GM23338 (cell line): ENCODE data around the gene ITPRIPL1.

Experiments
- CTCF ChIP-seq, 2 experiments: fragments of 200-600 bp in 1 of 2; sonication (generic) in 1 of 2; conservative IDR thresholded peaks; 2 replicates each; pipeline versions ENCODE4 v1.5.1 to v1.6.1; 2016 to 2017; ENCODE audit warnings: antibody characterized with exemption in 2 of 2, low read depth in 2 of 2, mild to moderate bottlenecking in 2 of 2, moderate library complexity in 1 of 2
- EZH2 ChIP-seq: fragments of 200-600 bp; sonication (generic); IDR thresholded peaks from one replicate; pipeline ENCODE4 v1.8.0; 2017; ENCODE audit warnings: antibody characterized with exemption, mild to moderate bottlenecking, low read depth; ENCODE audit not compliant: unreplicated experiment
- EZH2phosphoT487 ChIP-seq: fragments of 200-600 bp; sonication (generic); IDR thresholded peaks from one replicate; pipeline ENCODE4 v1.8.1; 2018; ENCODE audit warnings: antibody characterized with exemption; ENCODE audit not compliant: unreplicated experiment
- NANOG ChIP-seq: IDR thresholded peaks from 2 replicates; pipeline ENCODE4 v1.6.1; 2016; ENCODE audit warnings: antibody characterized with exemption, borderline replicate concordance
- POLR2AphosphoS5 ChIP-seq: IDR thresholded peaks from 2 replicates; pipeline ENCODE4 v1.6.1; 2016; ENCODE audit warnings: antibody characterized with exemption, low read depth
- REST ChIP-seq: IDR thresholded peaks from one replicate; pipeline ENCODE4 v1.6.1; 2018; ENCODE audit warnings: antibody characterized with exemption; ENCODE audit not compliant: unreplicated experiment
- STAT1 ChIP-seq: IDR thresholded peaks from one replicate; pipeline ENCODE4 v1.6.1; 2016; ENCODE audit warnings: antibody characterized with exemption; ENCODE audit not compliant: unreplicated experiment

- TF ChIP-seq CTCF (conservative IDR thresholded peaks at IDR 0.05; ENCODE audit: low read depth in 2 of 2), result no peak
- TF ChIP-seq STAT1, result no peak
- TF ChIP-seq REST, result no peak
- TF ChIP-seq POLR2AphosphoS5, result peak; percentile 89
- TF ChIP-seq EZH2phosphoT487, result no peak
- TF ChIP-seq EZH2, result no peak
- no peak for TF ChIP-seq NANOG
Observed at GRCh38 chr2:96305091-96305978, 19.8 kb upstream of the ITPRIPL1 start, which contains the start of gene SNRNP200.
